ENCODE data around the gene ARHGEF28.
A peak's percentile ranks its signal among the peaks of the same experiment; 100 is the strongest.

Gene ARHGEF28

DNA sequence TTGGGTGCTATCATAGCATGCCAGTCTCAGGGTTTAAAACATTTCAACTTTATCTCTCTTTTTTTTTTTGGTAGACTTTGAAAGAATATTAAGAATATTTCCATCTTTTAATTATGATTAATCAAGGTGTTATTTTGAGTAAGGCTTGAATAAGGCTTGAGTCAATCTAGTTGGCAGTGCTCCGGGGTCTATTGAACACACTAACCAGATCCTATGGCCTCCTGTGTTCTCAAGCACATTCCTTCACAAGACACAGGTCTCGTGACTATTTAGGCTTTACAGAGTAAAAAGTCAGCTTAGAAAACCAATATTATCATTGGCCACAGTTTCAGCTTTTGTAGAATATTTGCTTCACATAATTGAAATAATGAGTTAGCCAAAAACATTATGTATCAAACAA is 151.2 kb downstream of the ARHGEF28 start:
- DNase-seq (ENCODE audit: low spot score) = no peak

GRCh38 chr5:73780302-73781080 is 154.5 kb downstream of the ARHGEF28 start:
- DNase-seq (ENCODE audit: low spot score) = no peak

GRCh38 chr5:73781107-73781768 is 155.2 kb downstream of the ARHGEF28 start:
- no peak for DNase-seq (ENCODE audit: low spot score)

- DNase-seq (ENCODE audit: low spot score) = no peak
Observed at GRCh38 chr5:73783828-73784227, 157.8 kb downstream of the ARHGEF28 start.

- no peak for DNase-seq (ENCODE audit: low spot score)
Observed at GRCh38 chr5:73786043-73786831, 160.2 kb downstream of the ARHGEF28 start.

DNA sequence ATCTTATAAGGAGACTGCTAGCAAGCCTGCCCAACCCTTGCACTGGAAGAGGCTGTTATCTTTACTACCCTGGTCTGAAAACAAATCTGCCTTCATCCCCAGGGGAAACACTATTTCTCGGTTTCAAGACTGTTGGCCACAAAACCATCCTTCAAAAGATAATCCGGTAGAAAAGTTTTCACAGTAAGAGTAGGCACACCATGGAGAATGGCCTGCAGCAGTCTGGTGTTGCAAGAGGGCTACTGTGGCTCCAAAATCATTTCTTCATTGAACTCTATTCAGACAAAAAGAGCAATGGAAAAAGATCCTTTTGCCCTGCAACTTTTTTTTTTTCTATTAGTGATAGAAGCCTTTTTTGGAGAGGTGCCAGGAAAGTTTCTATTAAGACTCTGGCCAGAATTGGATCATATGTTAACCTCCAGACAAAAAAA is 163.9 kb downstream of the ARHGEF28 start:
- DNase-seq (ENCODE audit: low spot score) = no peak

- DNase-seq (ENCODE audit: low spot score) = no peak
Observed at GRCh38 chr5:73791389-73791788, 165.4 kb downstream of the ARHGEF28 start.

DNA sequence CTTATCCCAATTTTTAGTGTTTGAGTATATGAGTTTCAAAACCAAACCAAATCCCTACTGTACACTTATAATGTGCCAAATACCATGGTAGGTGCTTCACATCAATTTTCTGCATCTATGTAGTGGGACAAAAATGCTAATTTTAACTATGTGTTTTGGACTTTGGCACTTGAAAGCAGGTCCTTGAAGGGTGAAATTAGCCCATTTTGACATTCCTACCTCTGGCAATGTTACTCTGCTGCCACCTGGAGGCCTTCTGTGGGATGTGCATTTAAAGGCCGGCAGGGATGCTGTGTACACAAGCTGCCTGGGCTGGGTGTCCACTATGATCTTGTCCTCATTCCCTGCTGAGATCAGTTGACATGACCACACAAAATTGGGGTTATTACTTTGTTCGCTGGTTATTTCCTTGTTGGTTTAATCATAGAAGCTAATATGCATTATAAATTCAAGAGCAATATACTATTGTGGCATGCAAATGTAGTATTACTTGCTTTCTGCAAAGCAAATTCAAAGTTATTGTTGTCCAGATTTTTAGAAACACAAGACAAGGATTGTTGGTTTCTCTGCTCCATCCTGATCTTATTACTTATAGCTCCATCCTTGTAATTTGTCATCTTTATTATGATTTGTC is 166.8 kb downstream of the ARHGEF28 start:
- peak; percentile 44 for DNase-seq (ENCODE audit: low spot score)

- DNase-seq (ENCODE audit: low spot score) = no peak
Observed at GRCh38 chr5:73793911-73794310, 167.9 kb downstream of the ARHGEF28 start.

DNA sequence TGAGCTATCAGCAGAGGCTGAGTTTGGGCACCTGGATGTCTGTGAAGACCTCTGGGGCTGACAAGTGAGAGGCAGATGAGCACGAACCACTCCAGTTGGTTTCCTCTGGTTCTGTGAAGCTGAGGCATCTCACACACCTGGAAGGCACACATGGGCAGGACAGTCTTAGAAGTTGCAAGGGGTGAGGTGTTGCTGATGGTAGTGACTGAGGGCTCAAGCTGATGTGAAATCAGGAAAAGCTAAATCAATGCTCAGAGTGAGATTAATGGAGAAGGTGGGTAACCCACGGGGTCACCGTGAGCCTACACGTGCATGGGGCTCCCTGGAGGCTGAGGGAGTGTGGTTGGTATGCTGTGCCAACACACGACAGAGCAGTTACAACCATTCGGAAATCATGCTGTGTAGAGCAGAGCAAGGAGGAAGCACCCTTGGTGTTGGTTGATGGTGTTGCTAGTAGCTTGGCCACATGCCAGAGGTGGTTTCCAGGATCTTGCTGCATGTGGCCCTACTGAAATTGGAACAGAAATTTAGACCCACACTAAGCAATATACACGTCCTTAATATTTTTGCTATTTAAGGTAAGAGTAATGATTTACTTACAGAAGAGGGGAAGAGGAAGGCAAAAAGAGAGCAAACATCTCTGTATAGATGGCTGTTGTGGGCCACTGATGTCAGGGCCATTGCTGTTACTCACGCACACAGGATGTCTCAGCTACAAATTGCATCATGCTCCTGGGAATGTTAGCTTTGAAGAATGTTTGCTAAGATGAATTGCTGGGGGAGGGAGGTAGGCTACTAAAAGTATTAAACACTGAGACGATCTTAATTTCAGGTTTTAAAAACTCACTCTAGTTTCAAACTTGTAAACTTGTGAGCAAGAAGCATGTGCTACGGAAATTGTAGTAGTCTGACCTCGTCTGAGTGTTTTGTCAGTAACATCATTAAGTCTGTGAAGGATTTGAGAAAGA is 170.5 kb downstream of the ARHGEF28 start:
- no peak for DNase-seq (ENCODE audit: low spot score)

GRCh38 chr5:73797132-73797510 is 171.1 kb downstream of the ARHGEF28 start:
- no peak for DNase-seq (ENCODE audit: low spot score)

GRCh38 chr5:73799401-73799972 is 173.5 kb downstream of the ARHGEF28 start:
- DNase-seq (ENCODE audit: low spot score) = no peak

DNA sequence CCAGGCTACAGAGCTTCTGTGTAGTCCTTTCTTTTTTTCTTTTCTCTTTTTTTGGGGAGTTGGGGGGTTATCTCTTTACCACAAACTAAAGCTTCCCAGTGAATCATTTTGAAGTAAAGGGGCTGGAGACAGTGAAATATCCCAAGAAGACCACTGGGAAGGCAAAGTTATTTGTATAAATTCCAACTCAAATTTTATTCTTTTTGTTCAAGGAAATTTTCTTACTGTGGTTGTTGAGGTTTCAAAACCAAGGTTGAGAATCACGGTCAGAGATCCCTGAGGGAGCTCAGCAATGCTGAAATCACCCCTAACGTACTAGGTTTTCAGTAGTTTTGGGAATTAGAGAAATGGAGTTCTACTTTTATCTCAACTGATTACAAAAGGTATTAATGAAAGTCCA is 175.7 kb downstream of the ARHGEF28 start:
- DNase-seq (ENCODE audit: low spot score) = no peak

DNA sequence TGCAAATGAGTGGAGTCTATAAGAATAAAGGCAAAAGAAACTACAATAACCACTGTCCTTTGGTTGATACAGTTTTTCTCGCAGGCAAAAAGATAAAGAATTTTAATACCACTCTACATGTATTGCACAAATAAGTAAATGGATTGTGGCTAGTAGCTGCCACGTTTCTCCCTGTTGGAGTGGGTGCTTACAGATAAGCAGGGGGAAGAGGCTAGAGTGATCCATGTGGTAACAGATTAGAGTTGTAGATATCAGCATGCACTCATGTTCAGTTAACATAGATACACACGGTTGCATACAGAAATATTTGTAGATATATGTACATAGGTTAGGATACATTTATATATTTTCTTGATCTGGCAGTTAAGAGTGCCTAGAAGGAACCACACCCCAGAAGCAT is 179.5 kb downstream of the ARHGEF28 start:
- no peak for DNase-seq (ENCODE audit: low spot score)

DNA sequence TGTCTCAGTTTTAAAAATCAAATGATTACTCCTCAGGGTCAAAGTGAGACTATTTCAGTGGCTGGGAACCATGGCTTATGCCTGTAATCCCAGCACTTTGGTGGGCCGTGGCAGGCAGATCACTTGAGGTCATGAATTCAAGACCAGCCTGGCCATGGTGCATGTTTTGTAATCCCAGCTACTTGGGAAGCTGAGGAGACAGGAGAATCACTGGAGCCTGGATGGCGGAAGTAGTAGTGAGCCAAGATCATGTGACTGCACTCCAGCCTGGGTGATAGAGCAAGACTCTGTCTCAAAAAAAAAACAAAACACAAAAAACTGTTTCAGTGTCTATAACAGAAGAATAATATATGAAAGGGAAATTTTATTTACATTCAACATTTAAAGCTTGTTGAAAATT is 182.9 kb downstream of the ARHGEF28 start:
- no peak for DNase-seq (ENCODE audit: low spot score)

DNA sequence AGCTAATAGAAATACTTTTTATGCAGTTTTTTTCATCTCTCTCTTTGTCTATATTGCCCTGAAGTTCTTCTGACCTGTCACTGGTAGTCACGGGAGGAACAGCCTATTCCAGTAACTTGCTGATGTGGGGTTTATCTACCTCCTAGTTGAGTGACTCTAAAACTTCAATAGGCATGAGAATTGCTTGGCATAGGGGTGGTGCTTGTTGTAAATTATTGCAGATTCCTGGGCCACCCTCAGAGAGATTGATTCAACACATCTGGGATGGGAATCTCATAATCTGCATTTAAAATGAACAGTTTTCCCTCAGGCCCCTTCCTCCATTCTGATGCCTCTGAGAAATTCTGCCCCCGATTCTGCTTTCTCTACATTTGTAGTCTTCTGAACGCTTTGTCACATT is 184.4 kb downstream of the ARHGEF28 start:
- no peak for DNase-seq (ENCODE audit: low spot score)

- DNase-seq (ENCODE audit: low spot score) = no peak
Observed at GRCh38 chr5:73812457-73812856, 186.5 kb downstream of the ARHGEF28 start.

GRCh38 chr5:73812962-73813588 is 187.1 kb downstream of the ARHGEF28 start:
- no peak for DNase-seq (ENCODE audit: low spot score)

GRCh38 chr5:73814233-73814846 is 188.3 kb downstream of the ARHGEF28 start:
- no peak for DNase-seq (ENCODE audit: low spot score)

DNA sequence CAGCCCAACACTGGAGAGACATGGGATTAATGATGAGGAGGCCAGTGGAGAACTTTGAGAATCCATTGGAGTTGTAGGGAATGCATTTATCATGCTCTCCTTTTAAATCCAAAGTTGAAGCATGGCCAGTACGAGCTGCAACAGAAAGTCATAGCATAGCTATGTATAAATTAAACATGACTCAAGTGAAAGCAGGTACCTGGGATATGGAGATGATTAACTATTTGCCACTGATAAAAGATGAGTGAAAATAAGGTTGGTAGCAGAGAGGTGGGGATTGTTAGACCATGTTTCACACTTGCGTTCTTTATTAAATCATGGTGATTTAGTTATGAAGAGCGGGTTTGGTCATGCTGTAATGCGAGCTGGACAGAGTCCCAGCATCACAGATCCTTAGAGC is 189.6 kb downstream of the ARHGEF28 start:
- DNase-seq (ENCODE audit: low spot score) = no peak
